DND-41 (cell line): ENCODE results near the gene COPE.

Source experiments
- ATAC-seq: fragments of 200-7000 bp; cut with Tn5 transposase; 3 replicates; pipeline ENCODE4 v1.9.1; 2021; ENCODE audit warnings: low read depth; ENCODE audit not compliant: insufficient read depth
- DNase-seq: peaks from one replicate; pipeline ENCODE4 v3.0.0-alpha.2; 2020
- H2AFZ ChIP-seq: 2 replicates; pipeline ENCODE4 v1.6.0; 2012; ENCODE audit warnings: low read depth, low read length
- H3K27ac ChIP-seq: 2 replicates; pipeline ENCODE4 v1.5.1; 2012; ENCODE audit warnings: low read length, inconsistent platforms
- H3K27me3 ChIP-seq: fragments of 200-600 bp; sonication (generic); 2 replicates; pipeline ENCODE4 v1.6.0; 2012; ENCODE audit warnings: low read length, mild to moderate bottlenecking, inconsistent platforms; ENCODE audit not compliant: insufficient read depth, poor library complexity
- H3K36me3 ChIP-seq: 2 replicates; pipeline ENCODE4 v1.5.1; 2012; ENCODE audit warnings: low read length, inconsistent platforms; ENCODE audit not compliant: insufficient read depth
- H3K4me1 ChIP-seq: 2 replicates; pipeline ENCODE4 v1.5.1; 2012; ENCODE audit warnings: mild to moderate bottlenecking, low read length; ENCODE audit not compliant: insufficient read depth
- H3K4me2 ChIP-seq: 2 replicates; pipeline ENCODE4 v1.6.0; 2012; ENCODE audit warnings: mild to moderate bottlenecking, moderate library complexity, low read length, inconsistent platforms; ENCODE audit not compliant: insufficient read depth
- H3K4me3 ChIP-seq, 2 experiments: fragments of 200-600 bp in 1 of 2; shearing (Covaris generic) in 1 of 2; 2 replicates each; pipeline ENCODE4 v1.5.1; 2012 to 2016; ENCODE audit warnings: inconsistent platforms in 2 of 2, low read length in 2 of 2, mild to moderate bottlenecking in 2 of 2, low read depth in 1 of 2, moderate library complexity in 1 of 2
- H3K79me2 ChIP-seq: 2 replicates; pipeline ENCODE4 v1.6.0; 2012; ENCODE audit warnings: low read length, inconsistent platforms; ENCODE audit not compliant: insufficient read depth
- H3K9ac ChIP-seq: 2 replicates; pipeline ENCODE4 v1.6.0; 2012; ENCODE audit warnings: low read depth, mild to moderate bottlenecking, inconsistent platforms, low read length, moderate library complexity
- H3K9me3 ChIP-seq: 2 replicates; pipeline ENCODE4 v1.5.1; 2012; ENCODE audit warnings: low read length, moderate library complexity, mild to moderate bottlenecking, inconsistent platforms; ENCODE audit not compliant: insufficient read depth, severe bottlenecking
- H4K20me1 ChIP-seq: 2 replicates; pipeline ENCODE4 v1.6.0; 2012; ENCODE audit warnings: low read length; ENCODE audit not compliant: insufficient read depth
- EZH2 ChIP-seq: IDR thresholded peaks from 3 replicates; pipeline ENCODE4 v1.6.1; 2012; ENCODE audit warnings: borderline replicate concordance, low read depth, mild to moderate bottlenecking, moderate library complexity, low read length, inconsistent platforms; ENCODE audit not compliant: severe bottlenecking
- TF ChIP-seq, protein P1 (sequence below): IDR thresholded peaks from 2 replicates; pipeline ENCODE4 v1.5.1; 2012; ENCODE audit warnings: borderline replicate concordance, low read length, moderate library complexity, mild to moderate bottlenecking; ENCODE audit not compliant: poor library complexity, severe bottlenecking; ENCODE audit errors: extremely low read depth

The COPE gene

DNA sequence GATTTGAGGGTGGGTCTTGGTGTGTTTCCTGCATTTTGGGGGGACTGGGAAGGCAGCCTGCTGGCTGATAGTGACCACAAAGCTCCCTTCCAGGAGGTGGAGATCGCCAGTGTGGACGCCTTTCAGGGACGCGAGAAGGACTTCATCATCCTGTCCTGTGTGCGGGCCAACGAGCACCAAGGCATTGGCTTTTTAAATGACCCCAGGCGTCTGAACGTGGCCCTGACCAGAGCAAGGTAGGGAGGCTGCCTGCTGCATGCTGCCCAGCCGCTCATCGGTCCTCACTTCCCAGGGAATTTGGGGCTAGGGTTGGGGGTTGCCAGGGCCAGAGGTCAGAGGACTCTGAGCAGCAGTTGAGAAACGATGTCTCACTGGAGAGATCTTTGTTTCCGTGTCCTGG, 57.3 kb downstream of the COPE start:
- TF ChIP-seq, protein P1, sequence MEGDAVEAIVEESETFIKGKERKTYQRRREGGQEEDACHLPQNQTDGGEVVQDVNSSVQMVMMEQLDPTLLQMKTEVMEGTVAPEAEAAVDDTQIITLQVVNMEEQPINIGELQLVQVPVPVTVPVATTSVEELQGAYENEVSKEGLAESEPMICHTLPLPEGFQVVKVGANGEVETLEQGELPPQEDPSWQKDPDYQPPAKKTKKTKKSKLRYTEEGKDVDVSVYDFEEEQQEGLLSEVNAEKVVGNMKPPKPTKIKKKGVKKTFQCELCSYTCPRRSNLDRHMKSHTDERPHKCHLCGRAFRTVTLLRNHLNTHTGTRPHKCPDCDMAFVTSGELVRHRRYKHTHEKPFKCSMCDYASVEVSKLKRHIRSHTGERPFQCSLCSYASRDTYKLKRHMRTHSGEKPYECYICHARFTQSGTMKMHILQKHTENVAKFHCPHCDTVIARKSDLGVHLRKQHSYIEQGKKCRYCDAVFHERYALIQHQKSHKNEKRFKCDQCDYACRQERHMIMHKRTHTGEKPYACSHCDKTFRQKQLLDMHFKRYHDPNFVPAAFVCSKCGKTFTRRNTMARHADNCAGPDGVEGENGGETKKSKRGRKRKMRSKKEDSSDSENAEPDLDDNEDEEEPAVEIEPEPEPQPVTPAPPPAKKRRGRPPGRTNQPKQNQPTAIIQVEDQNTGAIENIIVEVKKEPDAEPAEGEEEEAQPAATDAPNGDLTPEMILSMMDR: no peak
- TF ChIP-seq EZH2: no peak
- Histone ChIP-seq H3K4me3 (no peak overlapping the region), H3K9me3 (no peaks in the 10 kb centered on the region), H3K27ac (no peak overlapping the region), H3K4me1 (no peaks in the 10 kb centered on the region), H3K79me2 (peaks cover 9% of the 10 kb centered on the region; the same call in 1 of the 2 replicates), H3K27me3 (no peaks in the 10 kb centered on the region), H4K20me1 (peaks cover 85% of the 10 kb centered on the region), H2AFZ (no peak overlapping the region), H3K36me3 (peaks cover 100% of the 10 kb centered on the region), H3K9ac (no peak overlapping the region), H3K4me2 (no peak overlapping the region)
- DNase-seq (no peak), ATAC-seq (no peak)

DNA sequence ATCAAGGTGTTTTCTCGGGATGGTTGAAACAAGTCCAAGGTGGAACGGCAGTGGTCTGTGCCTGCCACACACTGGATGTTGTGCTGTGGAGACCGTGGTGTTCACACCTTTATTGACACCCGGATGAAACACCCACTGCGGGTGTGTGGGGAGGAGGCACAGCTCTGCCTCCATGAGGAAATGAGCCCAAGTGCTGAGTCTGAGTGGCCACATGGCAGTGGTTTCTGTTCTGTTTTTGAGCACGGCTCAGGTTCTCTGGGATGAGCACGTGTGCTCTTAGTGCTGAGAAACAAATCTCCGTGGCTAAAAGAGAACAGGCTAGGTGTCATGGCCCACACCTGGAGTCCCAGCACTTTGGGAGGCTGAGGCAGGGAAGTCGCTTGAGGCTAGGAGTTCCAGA, 58.0 kb downstream of the COPE start:
- Histone ChIP-seq H2AFZ (no peak overlapping the region), H3K36me3 (peaks cover 100% of the 10 kb centered on the region), H3K79me2 (peaks cover 9% of the 10 kb centered on the region; the same call in 1 of the 2 replicates), H3K27ac (no peak overlapping the region), H3K4me1 (no peaks in the 10 kb centered on the region), H3K9me3 (no peaks in the 10 kb centered on the region), H3K9ac (no peak overlapping the region), H3K4me2 (no peak overlapping the region), H4K20me1 (peaks cover 86% of the 10 kb centered on the region), H3K4me3 (no peak overlapping the region), H3K27me3 (no peaks in the 10 kb centered on the region)
- TF ChIP-seq, protein P1: no peak
- TF ChIP-seq EZH2: no peak
- DNase-seq (no peak), ATAC-seq (no peak)

DNA sequence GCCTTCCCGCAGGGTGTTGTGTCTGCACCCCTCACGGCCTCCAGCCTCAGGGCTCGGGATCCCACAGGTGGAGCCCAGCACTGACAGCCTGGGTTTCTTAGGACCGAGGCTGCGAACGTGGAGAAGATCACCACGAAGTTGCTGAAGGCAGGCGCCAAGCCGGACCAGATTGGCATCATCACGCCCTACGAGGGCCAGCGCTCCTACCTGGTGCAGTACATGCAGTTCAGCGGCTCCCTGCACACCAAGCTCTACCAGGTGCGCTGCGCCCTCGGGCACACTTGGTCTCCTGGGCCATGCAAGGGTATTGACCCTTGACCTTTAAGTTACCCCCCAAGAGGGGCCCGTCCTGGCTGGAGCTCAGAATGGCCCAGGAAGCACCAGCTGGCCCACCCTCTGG, 58.5 kb downstream of the COPE start:
- TF ChIP-seq, protein P1: no peak
- no peak for TF ChIP-seq EZH2
- no peaks in the 10 kb centered on the region for H3K27me3 ChIP-seq
- H3K36me3 ChIP-seq: peaks cover 100% of the 10 kb centered on the region
- ATAC-seq (no peak), DNase-seq (no peak)
- H3K9me3 ChIP-seq: no peaks in the 10 kb centered on the region
- H3K9ac ChIP-seq: no peak overlapping the region
- H3K4me2 ChIP-seq: no peak overlapping the region
- H2AFZ ChIP-seq: no peak overlapping the region
- H3K4me1 ChIP-seq: no peaks in the 10 kb centered on the region
- H3K4me3 ChIP-seq: no peak overlapping the region
- peaks cover 9% of the 10 kb centered on the region; the same call in 1 of the 2 replicates for H3K79me2 ChIP-seq
- H4K20me1 ChIP-seq: peaks cover 84% of the 10 kb centered on the region
- H3K27ac ChIP-seq: no peak overlapping the region

DNA sequence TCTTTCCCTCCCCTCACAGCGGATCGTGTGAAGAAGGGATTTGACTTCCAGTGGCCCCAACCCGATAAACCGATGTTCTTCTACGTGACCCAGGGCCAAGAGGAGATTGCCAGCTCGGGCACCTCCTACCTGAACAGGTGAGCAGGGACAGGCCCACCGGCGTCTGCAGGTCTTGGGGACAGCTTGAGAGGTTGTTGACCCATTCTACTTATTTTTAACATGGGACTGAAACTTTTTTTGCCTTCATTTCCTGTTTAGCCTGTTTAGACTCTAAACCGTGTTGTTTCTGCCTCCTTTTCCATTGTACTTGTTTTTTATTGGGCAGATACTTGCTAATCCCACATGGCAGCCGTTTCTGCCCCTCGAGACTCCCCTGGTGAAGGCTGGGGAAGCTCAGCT, 58.9 kb downstream of the COPE start:
- Histone ChIP-seq H3K27ac (no peak overlapping the region), H3K27me3 (no peaks in the 10 kb centered on the region), H4K20me1 (peaks cover 86% of the 10 kb centered on the region), H3K36me3 (peaks cover 100% of the 10 kb centered on the region), H3K4me2 (no peak overlapping the region), H3K79me2 (peaks cover 11% of the 10 kb centered on the region; the same call in 1 of the 2 replicates), H3K4me1 (no peaks in the 10 kb centered on the region), H3K9ac (no peak overlapping the region), H2AFZ (no peak overlapping the region), H3K9me3 (no peaks in the 10 kb centered on the region), H3K4me3 (no peak overlapping the region)
- TF ChIP-seq, protein P1: no peak
- TF ChIP-seq EZH2: no peak
- DNase-seq: no peak
- ATAC-seq: no peak
